Fibroblast of lung (primary cell): ENCODE results near the gene RNF31. TPM values are rescaled to one million over a fixed set of nuclear protein-coding genes. Genes with fewer than 3 reads are reported as not detected.

Source experiments
- DNase-seq, 2 donors: peaks; one replicate each; pipeline versions ENCODE4 v3.0.0 to v3.0.0-alpha.2; 2010; ENCODE audit warnings: low read depth in 2 of 2
- H2AFZ ChIP-seq: 2 replicates; pipeline ENCODE4 v1.5.1; 2012; ENCODE audit warnings: low read length, control low read depth, inconsistent platforms
- H3K27ac ChIP-seq: 2 replicates; pipeline ENCODE4 v1.5.1; 2011; ENCODE audit warnings: low read length, control low read depth; ENCODE audit not compliant: insufficient read depth
- H3K27me3 ChIP-seq: 2 replicates; pipeline ENCODE4 v1.5.1; 2011; ENCODE audit warnings: mild to moderate bottlenecking, low read length; ENCODE audit not compliant: control insufficient read depth, insufficient read depth
- H3K36me3 ChIP-seq: 2 replicates; pipeline ENCODE4 v1.5.1; 2011; ENCODE audit warnings: low read length; ENCODE audit not compliant: control insufficient read depth, insufficient read depth
- H3K4me1 ChIP-seq: 2 replicates; pipeline ENCODE4 v1.5.1; 2011; ENCODE audit warnings: low read length; ENCODE audit not compliant: control insufficient read depth, insufficient read depth; ENCODE audit errors: extremely low read depth
- H3K4me2 ChIP-seq: 2 replicates; pipeline ENCODE4 v1.5.1; 2011; ENCODE audit warnings: low read length, control low read depth; ENCODE audit not compliant: insufficient read depth; ENCODE audit errors: extremely low read depth
- H3K4me3 ChIP-seq, 4 experiments: fragments of 200-600 bp in 1 of 4; sonication (generic) in 1 of 4; replicated peaks in 1 of 4; 2 replicates each; pipeline ENCODE4 v1.5.1; 2011 to 2016; ENCODE audit warnings: low read length in 4 of 4, low read depth in 3 of 4, mild to moderate bottlenecking in 3 of 4, control low read depth in 2 of 4, inconsistent platforms in 1 of 4, mixed read lengths in 1 of 4; ENCODE audit not compliant: insufficient read depth in 1 of 4; ENCODE audit errors: control extremely low read depth in 1 of 4
- H3K79me2 ChIP-seq: 2 replicates; pipeline ENCODE4 v1.5.1; 2012; ENCODE audit warnings: mild to moderate bottlenecking, low read length, inconsistent platforms; ENCODE audit not compliant: control insufficient read depth, insufficient read depth
- H3K9ac ChIP-seq: 2 replicates; pipeline ENCODE4 v1.5.1; 2011; ENCODE audit warnings: mild to moderate bottlenecking, low read length, control low read depth; ENCODE audit not compliant: insufficient read depth
- H3K9me3 ChIP-seq: 2 replicates; pipeline ENCODE4 v1.5.1; 2012; ENCODE audit warnings: low read depth, low read length; ENCODE audit not compliant: control insufficient read depth, insufficient read depth
- H4K20me1 ChIP-seq: 2 replicates; pipeline ENCODE4 v1.5.1; 2011; ENCODE audit warnings: low read length; ENCODE audit not compliant: control insufficient read depth, insufficient read depth; ENCODE audit errors: extremely low read depth
- CTCF ChIP-seq, 2 donors: IDR thresholded peaks in 1 of 2; conservative IDR thresholded peaks in 1 of 2; 1 replicate in 1 of 2; 2 replicates in 1 of 2; pipeline ENCODE4 v1.5.1; 2011 to 2012; ENCODE audit warnings: low read length in 2 of 2, control low read depth in 1 of 2, inconsistent platforms in 1 of 2, low read depth in 1 of 2, mild to moderate bottlenecking in 1 of 2
- EZH2 ChIP-seq: IDR thresholded peaks from 2 replicates; pipeline ENCODE4 v1.5.1; 2012; ENCODE audit warnings: low read length, control low read depth, mild to moderate bottlenecking; ENCODE audit errors: missing control alignments
- polyA plus RNA-seq, 2 donors: library from polyadenylated mRNA; depleted of rRNA in 1 of 2; stranded (reverse) in 1 of 2; unstranded in 1 of 2; fragments of >200 nt; gene quantifications; 2 replicates each; pipeline ENCODE4 v1.2.1, GENCODE V29; 2011 to 2012; ENCODE audit warnings: missing spikeins in 1 of 2
- total RNA-seq: library from RNA; depleted of rRNA; stranded (reverse); fragments of >200 nt; gene quantifications from 2 replicates; pipeline ENCODE4 v1.2.1, GENCODE V29; 2014

RNF31 gene
- total and polyA plus RNA-seq, 2 donors (not counting 1 experiment from before 2014, with no cell fraction given), result 9.2 to 25.4 TPM

GRCh38 chr14:24183014-24183481 is 35.8 kb downstream of the RNF31 start:
- Histone ChIP-seq H3K4me3 (no peak overlapping the region), H3K27me3 (no peaks in the 10 kb centered on the region), H3K36me3 (peaks cover 41% of the 10 kb centered on the region), H3K27ac (no peak overlapping the region), H3K9ac (no peak overlapping the region), H2AFZ (no peak overlapping the region), H4K20me1 (no peaks in the 10 kb centered on the region), H3K79me2 (peaks cover 7% of the 10 kb centered on the region), H3K9me3 (no peaks in the 10 kb centered on the region), H3K4me2 (no peak overlapping the region), H3K4me1 (peaks cover 4% of the 10 kb centered on the region)
- no peak for DNase-seq
- TF ChIP-seq CTCF (conservative IDR thresholded peaks at IDR 0.05 in 1 of 2, IDR thresholded peaks at IDR 0.05 in 1 of 2; ENCODE audit: low read depth in 1 of 2, low read length in 2 of 2) (no peak), EZH2 (no peak)

GRCh38 chr14:24184104-24184970 is 37.0 kb downstream of the RNF31 start:
- Histone ChIP-seq H3K27me3 (no peaks in the 10 kb centered on the region), H3K79me2 (peaks cover 7% of the 10 kb centered on the region), H4K20me1 (no peaks in the 10 kb centered on the region), H3K4me3 (no peak overlapping the region), H3K27ac (no peak overlapping the region), H3K4me2 (no peak overlapping the region), H3K9me3 (no peaks in the 10 kb centered on the region), H2AFZ (no peak overlapping the region), H3K4me1 (peaks cover 4% of the 10 kb centered on the region), H3K9ac (no peak overlapping the region), H3K36me3 (peaks cover 34% of the 10 kb centered on the region)
- TF ChIP-seq CTCF (conservative IDR thresholded peaks at IDR 0.05 in 1 of 2, IDR thresholded peaks at IDR 0.05 in 1 of 2; ENCODE audit: low read depth in 1 of 2, low read length in 2 of 2), result no peak
- TF ChIP-seq EZH2, result no peak
- DNase-seq, result no peak

GRCh38 chr14:24185026-24185425 is 37.7 kb downstream of the RNF31 start:
- Histone ChIP-seq H3K27ac (no peak overlapping the region), H3K36me3 (peaks cover 30% of the 10 kb centered on the region), H3K27me3 (no peaks in the 10 kb centered on the region), H3K4me2 (no peak overlapping the region), H2AFZ (no peak overlapping the region), H3K9me3 (no peaks in the 10 kb centered on the region), H4K20me1 (no peaks in the 10 kb centered on the region), H3K4me1 (peaks cover 4% of the 10 kb centered on the region), H3K9ac (no peak overlapping the region), H3K4me3 (no peak overlapping the region), H3K79me2 (peaks cover 7% of the 10 kb centered on the region)
- no peak for DNase-seq
- TF ChIP-seq EZH2, result no peak
- no peak for TF ChIP-seq CTCF (conservative IDR thresholded peaks at IDR 0.05 in 1 of 2, IDR thresholded peaks at IDR 0.05 in 1 of 2; ENCODE audit: low read depth in 1 of 2, low read length in 2 of 2)
